Measurements from ENCODE around the gene INSL3.

The INSL3 gene

GRCh38 chr19:17772172-17772571 is 49.1 kb downstream of the INSL3 start:
- TF ChIP-seq, protein P1, sequence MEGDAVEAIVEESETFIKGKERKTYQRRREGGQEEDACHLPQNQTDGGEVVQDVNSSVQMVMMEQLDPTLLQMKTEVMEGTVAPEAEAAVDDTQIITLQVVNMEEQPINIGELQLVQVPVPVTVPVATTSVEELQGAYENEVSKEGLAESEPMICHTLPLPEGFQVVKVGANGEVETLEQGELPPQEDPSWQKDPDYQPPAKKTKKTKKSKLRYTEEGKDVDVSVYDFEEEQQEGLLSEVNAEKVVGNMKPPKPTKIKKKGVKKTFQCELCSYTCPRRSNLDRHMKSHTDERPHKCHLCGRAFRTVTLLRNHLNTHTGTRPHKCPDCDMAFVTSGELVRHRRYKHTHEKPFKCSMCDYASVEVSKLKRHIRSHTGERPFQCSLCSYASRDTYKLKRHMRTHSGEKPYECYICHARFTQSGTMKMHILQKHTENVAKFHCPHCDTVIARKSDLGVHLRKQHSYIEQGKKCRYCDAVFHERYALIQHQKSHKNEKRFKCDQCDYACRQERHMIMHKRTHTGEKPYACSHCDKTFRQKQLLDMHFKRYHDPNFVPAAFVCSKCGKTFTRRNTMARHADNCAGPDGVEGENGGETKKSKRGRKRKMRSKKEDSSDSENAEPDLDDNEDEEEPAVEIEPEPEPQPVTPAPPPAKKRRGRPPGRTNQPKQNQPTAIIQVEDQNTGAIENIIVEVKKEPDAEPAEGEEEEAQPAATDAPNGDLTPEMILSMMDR (conservative IDR thresholded peaks at IDR 0.05; ENCODE audit: low read depth, low read length), result no peak
- Histone ChIP-seq H4K20me1 (ENCODE audit: insufficient read depth) (no peaks in the 10 kb centered on the region), H3K36me3 (ENCODE audit: insufficient read depth) (no peaks in the 10 kb centered on the region), H3K4me2 (no peak overlapping the region), H3K4me1 (ENCODE audit: low read depth, poor library complexity, severe bottlenecking) (peaks cover 8% of the 10 kb centered on the region), H3K79me2 (ENCODE audit: insufficient read depth, low read depth) (no peaks in the 10 kb centered on the region), H3K27me3 (ENCODE audit: insufficient read depth, low read depth) (no peaks in the 10 kb centered on the region), H3K9ac (no peak overlapping the region), H2AFZ (ENCODE audit: low read depth) (no peak overlapping the region), H3K27ac (no peak overlapping the region), H3K4me3 (IDR thresholded peaks at IDR 0.05; ENCODE audit: insufficient read depth, low read depth, low read length) (no peak overlapping the region)

GRCh38 chr19:17770613-17771012 is 50.7 kb downstream of the INSL3 start:
- Histone ChIP-seq H3K4me3 (IDR thresholded peaks at IDR 0.05; ENCODE audit: insufficient read depth, low read depth, low read length) (no peak overlapping the region), H3K79me2 (ENCODE audit: insufficient read depth, low read depth) (no peaks in the 10 kb centered on the region), H3K36me3 (ENCODE audit: insufficient read depth) (no peaks in the 10 kb centered on the region), H4K20me1 (ENCODE audit: insufficient read depth) (no peaks in the 10 kb centered on the region), H3K4me2 (no peak overlapping the region), H3K9ac (no peak overlapping the region), H3K27me3 (ENCODE audit: insufficient read depth, low read depth) (no peaks in the 10 kb centered on the region), H3K27ac (no peak overlapping the region), H2AFZ (ENCODE audit: low read depth) (no peak overlapping the region), H3K4me1 (ENCODE audit: low read depth, poor library complexity, severe bottlenecking) (no peaks in the 10 kb centered on the region)
- TF ChIP-seq, protein P1 (conservative IDR thresholded peaks at IDR 0.05; ENCODE audit: low read depth, low read length), result no peak

DNA sequence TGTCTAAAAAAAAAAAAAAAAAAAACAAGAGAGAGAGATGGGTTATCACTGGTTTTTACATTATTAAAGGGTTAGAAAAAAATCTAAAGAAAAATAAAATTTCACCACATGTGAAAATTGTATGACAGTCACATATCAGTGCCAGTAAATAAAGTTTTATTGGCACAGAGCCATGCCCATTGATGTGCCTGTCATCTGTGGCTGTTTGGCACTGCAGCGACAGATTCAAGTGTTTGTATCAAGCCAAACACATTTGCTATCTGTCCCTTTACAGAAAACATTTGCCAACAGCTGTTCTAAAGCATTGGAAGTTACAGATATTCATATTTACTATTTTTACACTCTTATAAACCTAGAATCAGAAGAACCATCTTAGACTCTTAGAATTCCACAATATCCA is 53.8 kb downstream of the INSL3 start:
- H4K20me1 ChIP-seq (ENCODE audit: insufficient read depth), result no peaks in the 10 kb centered on the region
- no peak overlapping the region for H3K4me2 ChIP-seq
- no peak overlapping the region for H3K4me3 ChIP-seq (IDR thresholded peaks at IDR 0.05; ENCODE audit: insufficient read depth, low read depth, low read length)
- H3K4me1 ChIP-seq (ENCODE audit: low read depth, poor library complexity, severe bottlenecking), result no peaks in the 10 kb centered on the region
- H2AFZ ChIP-seq (ENCODE audit: low read depth), result no peak overlapping the region
- H3K27me3 ChIP-seq (ENCODE audit: insufficient read depth, low read depth), result no peaks in the 10 kb centered on the region
- H3K79me2 ChIP-seq (ENCODE audit: insufficient read depth, low read depth), result no peaks in the 10 kb centered on the region
- TF ChIP-seq, protein P1 (conservative IDR thresholded peaks at IDR 0.05; ENCODE audit: low read depth, low read length), result no peak
- H3K9ac ChIP-seq, result no peak overlapping the region
- no peaks in the 10 kb centered on the region for H3K36me3 ChIP-seq (ENCODE audit: insufficient read depth)
- H3K27ac ChIP-seq, result no peak overlapping the region

- no peak overlapping the region for H2AFZ ChIP-seq (ENCODE audit: low read depth)
- H3K36me3 ChIP-seq (ENCODE audit: insufficient read depth), result no peaks in the 10 kb centered on the region
- no peaks in the 10 kb centered on the region for H3K4me1 ChIP-seq (ENCODE audit: low read depth, poor library complexity, severe bottlenecking)
- TF ChIP-seq, protein P1 (conservative IDR thresholded peaks at IDR 0.05; ENCODE audit: low read depth, low read length), result no peak
- H3K79me2 ChIP-seq (ENCODE audit: insufficient read depth, low read depth), result no peaks in the 10 kb centered on the region
- H4K20me1 ChIP-seq (ENCODE audit: insufficient read depth), result no peaks in the 10 kb centered on the region
- H3K4me2 ChIP-seq, result no peak overlapping the region
- H3K4me3 ChIP-seq (IDR thresholded peaks at IDR 0.05; ENCODE audit: insufficient read depth, low read depth, low read length), result no peak overlapping the region
- no peaks in the 10 kb centered on the region for H3K27me3 ChIP-seq (ENCODE audit: insufficient read depth, low read depth)
- no peak overlapping the region for H3K27ac ChIP-seq
- H3K9ac ChIP-seq, result no peak overlapping the region
Observed at GRCh38 chr19:17766543-17767131, 54.7 kb downstream of the INSL3 start.

Data from KMS-11 (cell line).